Measurements from ENCODE around the gene PNPLA6. TPM values are rescaled to one million over a fixed set of nuclear protein-coding genes. Genes with fewer than 3 reads are reported as not detected.

The PNPLA6 gene
- 100 to 1,000 TPM in 5 of 9 donors, 10 to 100 TPM in 4; 23.7 to 257 (median 113) TPM for total RNA-seq
- 100 to 1,000 TPM in 2 of 3 donors, 10 to 100 TPM in 1; 25.7 to 264 (median 110) TPM for polyA plus RNA-seq
- long read RNA-seq, donor 1, partial matches to known transcripts, result 0 of 1 reads
- long read RNA-seq, donor 1, other reads (novel, unspliced or antisense), result 0 of 1 reads
- long read RNA-seq, donor 2, result 0 reads
- long read RNA-seq, donor 3, result 0 reads
- long read RNA-seq, donor 4, partial matches to known transcripts, result 7 of 7 reads
- long read RNA-seq, donor 4, other reads (novel, unspliced or antisense), result 0 of 7 reads
- long read RNA-seq, donor 5, full-length matches to known transcripts, result 36 of 187 reads
- long read RNA-seq, donor 5, partial matches to known transcripts, result 98 of 187 reads
- long read RNA-seq, donor 5, other reads (novel, unspliced or antisense), result 53 of 187 reads
- long read RNA-seq, donor 6, partial matches to known transcripts, result 11 of 12 reads
- long read RNA-seq, donor 6, other reads (novel, unspliced or antisense), result 1 of 12 reads
- long read RNA-seq, donor 7, partial matches to known transcripts, result 0 of 2 reads
- long read RNA-seq, donor 7, other reads (novel, unspliced or antisense), result 0 of 2 reads
- long read RNA-seq, donor 8, partial matches to known transcripts, result 15 of 16 reads
- long read RNA-seq, donor 8, other reads (novel, unspliced or antisense), result 0 of 16 reads
- long read RNA-seq, donor 9, partial matches to known transcripts, result 0 of 2 reads
- long read RNA-seq, donor 9, other reads (novel, unspliced or antisense), result 0 of 2 reads
- long read RNA-seq, donor 10, partial matches to known transcripts, result 0 of 2 reads
- long read RNA-seq, donor 10, other reads (novel, unspliced or antisense), result 0 of 2 reads

DNA sequence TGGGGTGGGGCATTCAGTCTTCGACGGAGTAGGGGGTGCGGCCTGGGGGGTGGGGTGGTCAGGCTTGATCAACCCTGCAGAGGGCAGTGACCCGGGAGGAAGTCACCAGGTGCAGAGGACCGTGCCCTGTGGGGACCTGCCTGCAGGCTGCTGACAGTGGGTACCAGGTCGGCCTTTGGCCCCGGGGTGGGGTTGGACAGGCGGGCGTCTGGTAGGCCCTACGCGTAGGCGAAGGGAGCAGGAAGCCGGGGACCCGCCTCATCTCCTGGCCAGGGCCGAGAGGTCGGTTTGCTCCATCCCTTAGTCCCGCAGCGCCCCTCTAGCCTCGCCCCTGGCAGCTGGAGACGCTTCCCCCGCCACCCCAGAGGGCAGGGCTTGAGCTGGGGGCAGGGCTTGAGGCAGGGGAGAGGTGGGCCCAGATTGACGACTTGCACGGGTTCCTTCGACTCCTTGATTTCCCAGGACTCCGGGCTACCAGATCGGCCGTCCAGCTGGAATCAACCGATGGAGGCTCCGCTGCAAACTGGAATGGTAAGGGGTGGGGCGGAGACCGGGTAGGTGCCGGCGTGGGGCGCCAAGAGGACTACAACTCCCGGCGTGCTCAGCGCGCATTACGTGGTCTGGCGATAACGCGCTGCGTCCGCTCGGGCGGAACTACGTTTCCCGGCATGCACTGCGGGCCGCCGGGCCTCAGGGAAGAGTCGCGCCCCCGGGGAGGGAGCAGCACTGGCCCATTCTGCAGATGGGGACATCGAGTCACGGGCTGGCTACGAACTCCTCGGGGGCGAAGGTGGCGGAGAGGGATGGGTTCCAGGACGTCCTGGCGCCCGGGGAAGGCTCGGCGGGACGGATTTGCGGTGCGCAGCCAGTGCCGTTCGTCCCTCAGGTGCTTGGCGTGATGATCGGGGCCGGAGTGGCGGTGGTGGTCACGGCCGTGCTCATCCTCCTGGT, at the start of gene PNPLA6:
TSS of gene PNPLA6 (plus strand) at position 671 of the 951 bp plus-strand sequence. CDS start at position 743, 72 bp downstream.
- 0% methylated on average over 28 to 76 of the region's 76 CpGs; no CpG with 5 or more reads in 1 of the 4 donors for WGBS, 4 donors
- DNase-seq, result peak; percentile 94 to 98 (median 97)
- H3K27me3 ChIP-seq, result no peaks in the 10 kb centered on the region
- TF ChIP-seq POLR2A (IDR thresholded peaks at IDR 0.05), result peak; percentile 66 to 89
- TF ChIP-seq, protein P1, sequence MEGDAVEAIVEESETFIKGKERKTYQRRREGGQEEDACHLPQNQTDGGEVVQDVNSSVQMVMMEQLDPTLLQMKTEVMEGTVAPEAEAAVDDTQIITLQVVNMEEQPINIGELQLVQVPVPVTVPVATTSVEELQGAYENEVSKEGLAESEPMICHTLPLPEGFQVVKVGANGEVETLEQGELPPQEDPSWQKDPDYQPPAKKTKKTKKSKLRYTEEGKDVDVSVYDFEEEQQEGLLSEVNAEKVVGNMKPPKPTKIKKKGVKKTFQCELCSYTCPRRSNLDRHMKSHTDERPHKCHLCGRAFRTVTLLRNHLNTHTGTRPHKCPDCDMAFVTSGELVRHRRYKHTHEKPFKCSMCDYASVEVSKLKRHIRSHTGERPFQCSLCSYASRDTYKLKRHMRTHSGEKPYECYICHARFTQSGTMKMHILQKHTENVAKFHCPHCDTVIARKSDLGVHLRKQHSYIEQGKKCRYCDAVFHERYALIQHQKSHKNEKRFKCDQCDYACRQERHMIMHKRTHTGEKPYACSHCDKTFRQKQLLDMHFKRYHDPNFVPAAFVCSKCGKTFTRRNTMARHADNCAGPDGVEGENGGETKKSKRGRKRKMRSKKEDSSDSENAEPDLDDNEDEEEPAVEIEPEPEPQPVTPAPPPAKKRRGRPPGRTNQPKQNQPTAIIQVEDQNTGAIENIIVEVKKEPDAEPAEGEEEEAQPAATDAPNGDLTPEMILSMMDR (IDR thresholded peaks at IDR 0.05), result peak in 1 of 6 experiments; percentile 0
- H3K27ac ChIP-seq, result peak within 1 kb of the TSS; percentile 85 to 96 (median 88)
- peaks cover 0 to 31% of the 10 kb centered on the region in 2 donors for H3K36me3 ChIP-seq (replicated peaks in 1 of 2)
- H3K4me1 ChIP-seq (replicated peaks in 1 of 2), result peaks cover 10% of the 10 kb centered on the region in 2 donors
- peak within 1 kb of the TSS; percentile 27 to 98 (median 73) for H3K4me3 ChIP-seq
- intact Hi-C loops (cut with DNase I), result loop anchor here in 1 of 2 donors (10.0 kb wide), 2 partner anchors 151 to 181 kb away; no protein-coding TSS in a partner anchor
- H3K9me3 ChIP-seq (replicated peaks in 1 of 3), result no peaks in the 10 kb centered on the region

DNA sequence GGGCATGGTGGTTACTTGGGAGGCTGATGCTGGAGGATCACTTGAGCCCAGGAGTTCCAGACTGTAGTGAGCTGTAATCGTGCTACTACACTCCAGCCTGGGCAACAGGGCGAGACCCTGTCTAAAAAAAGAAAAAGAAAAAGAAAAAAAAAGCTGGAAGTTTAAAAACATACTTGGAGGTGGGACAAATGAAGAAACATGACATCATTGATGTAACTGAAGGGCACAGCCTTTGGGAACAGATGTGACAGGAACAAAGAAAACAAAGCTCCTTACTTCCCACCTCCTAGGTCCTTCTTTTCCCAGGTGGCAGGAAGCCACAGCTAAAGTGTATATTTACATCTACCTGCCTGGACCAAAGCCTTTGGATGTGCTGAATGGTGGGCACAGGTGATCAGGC, 48.6 kb upstream of the PNPLA6 start:
- H3K36me3 ChIP-seq (replicated peaks in 1 of 2), result no peaks in the 10 kb centered on the region
- no peak for TF ChIP-seq POLR2A (IDR thresholded peaks at IDR 0.05)
- TF ChIP-seq, protein P1 (IDR thresholded peaks at IDR 0.05), result no peak
- 72 to 78% (median 75%) methylated on average over 2 of the region's 2 CpGs for WGBS, 4 donors
- no peak overlapping the region for H3K4me3 ChIP-seq
- H3K4me1 ChIP-seq (replicated peaks in 1 of 2), result peaks cover 9 to 24% of the 10 kb centered on the region in 2 donors
- H3K27me3 ChIP-seq, result no peaks in the 10 kb centered on the region
- DNase-seq, result no peak
- intact Hi-C loops (cut with DNase I), result no loop called here
- H3K9me3 ChIP-seq (replicated peaks in 1 of 3), result no peaks in the 10 kb centered on the region
- H3K27ac ChIP-seq, result no peak overlapping the region

DNA sequence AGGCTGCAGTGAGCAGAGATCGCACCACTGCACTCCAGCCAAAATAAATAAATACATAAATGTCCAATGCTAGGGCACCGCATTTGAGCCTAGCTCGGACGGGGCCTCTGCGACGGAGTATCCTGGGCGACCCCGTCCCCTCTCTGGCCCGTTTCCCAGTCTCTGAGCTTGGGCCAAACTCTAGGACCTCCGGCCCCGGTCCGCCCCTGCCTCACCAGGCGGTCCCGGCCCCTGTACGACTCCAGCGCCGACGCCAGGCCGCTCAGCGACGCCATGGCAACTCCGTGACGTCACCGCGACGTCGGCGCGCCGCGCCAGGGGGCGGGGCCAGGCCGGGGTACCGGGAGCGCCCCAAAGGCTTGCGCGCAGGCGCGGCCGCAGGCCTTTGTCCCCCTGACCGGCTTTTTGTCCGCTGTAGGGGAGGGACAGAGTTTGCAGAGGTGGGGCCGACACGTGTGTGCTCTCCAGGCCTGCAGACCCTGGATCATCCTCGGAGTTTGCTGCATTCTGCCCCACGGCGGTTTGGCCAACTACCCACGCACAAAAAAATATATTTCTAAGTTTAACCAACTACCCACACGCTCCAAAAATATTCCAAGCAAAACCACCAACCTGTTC, 46.7 kb upstream of the PNPLA6 start, which contains the start of gene PEX11G:
TSS of gene PEX11G (minus strand) at position 300 of the 618 bp plus-strand sequence. CDS start at position 275, 25 bp downstream.
- H3K36me3 ChIP-seq (replicated peaks in 1 of 2), result no peaks in the 10 kb centered on the region
- H3K4me1 ChIP-seq (replicated peaks in 1 of 2), result peaks cover 4 to 33% of the 10 kb centered on the region in 2 donors
- H3K4me3 ChIP-seq, result peak within 1 kb of the TSS in 2 of 4 donors; percentile 33 to 70
- no peaks in the 10 kb centered on the region for H3K9me3 ChIP-seq (replicated peaks in 1 of 3)
- peak within 1 kb of the TSS; percentile 39 to 93 (median 70) for H3K27ac ChIP-seq
- no peaks in the 10 kb centered on the region for H3K27me3 ChIP-seq
- TF ChIP-seq, protein P1 (IDR thresholded peaks at IDR 0.05), result no peak
- TF ChIP-seq POLR2A (IDR thresholded peaks at IDR 0.05), result peak; percentile 70 to 77
- DNase-seq, result peak; percentile 89 to 96 (median 93)
- intact Hi-C loops (cut with DNase I), result no loop called here
- 0 to 1% (median 1%) methylated on average over 13 to 49 of the region's 49 CpGs for WGBS, 4 donors
